ENCODE results near the gene CACNG4. TPM values are rescaled to one million over a fixed set of nuclear protein-coding genes. Genes with fewer than 3 reads are reported as not detected.

CACNG4 gene
- total and polyA plus RNA-seq, 2 experiments from 2014 or later: 1.6 to 4.1 TPM

- peak overlapping the region; percentile 13; the same call in 1 of the 2 replicates for H2AFZ ChIP-seq
- Mint-ChIP-seq H3K36me3 (ENCODE audit: low read depth) (no peaks in the 10 kb centered on the region), H3K4me1 (peaks cover 21% of the 10 kb centered on the region)
These were observed 6.4 kb upstream of the CACNG4 start for GRCh38 chr17:66957951-66958579.

More at GRCh38 chr17:66957951-66958579, 6.4 kb upstream of the CACNG4 start:
- Histone ChIP-seq H3K4me3 (no peak overlapping the region), H3K27me3 (ENCODE audit: insufficient read depth) (peaks cover 9% of the 10 kb centered on the region), H3K27ac (ENCODE audit: low read depth) (no peak overlapping the region), H3K9me2 (ENCODE audit: insufficient read depth) (no peaks in the 10 kb centered on the region), H3K4me1 (ENCODE audit: insufficient read depth) (peaks cover 2% of the 10 kb centered on the region), H3K79me2 (replicated peaks; ENCODE audit: insufficient read depth) (no peaks in the 10 kb centered on the region), H3K4me2 (no peak overlapping the region), H3F3A (replicated peaks; ENCODE audit: low read depth) (no peaks in the 10 kb centered on the region), H4K20me1 (replicated peaks; ENCODE audit: insufficient read depth) (no peaks in the 10 kb centered on the region), H3K36me3 (ENCODE audit: insufficient read depth) (no peaks in the 10 kb centered on the region)
- DNase-seq (ENCODE audit: low spot score) (no peak), ATAC-seq (peak; percentile 21; the same call in 2 of the 3 replicates)
- Mint-ChIP-seq H3K9me3 (no peaks in the 10 kb centered on the region), H3K27ac (no peak overlapping the region), H3K27me3 (ENCODE audit: insufficient read depth, low read depth, poor library complexity) (peaks cover 27% of the 10 kb centered on the region), H3K4me3 (no peak overlapping the region)
- TF ChIP-seq ZNF114 (CRISPR knock-in tag; IDR thresholded peaks at IDR 0.05) (no peak), POLR2AphosphoS5 (IDR thresholded peaks at IDR 0.05; ENCODE audit: low read depth) (no peak), ZNF462 (CRISPR knock-in tag; IDR thresholded peaks at IDR 0.05) (no peak), STAT1 (IDR thresholded peaks at IDR 0.05; ENCODE audit: unreplicated experiment) (no peak), EZH2phosphoT487 (IDR thresholded peaks at IDR 0.05; ENCODE audit: unreplicated experiment) (no peak), ZNF331 (CRISPR knock-in tag; IDR thresholded peaks at IDR 0.05; ENCODE audit: low read depth) (no peak), NANOG (IDR thresholded peaks at IDR 0.05; ENCODE audit: borderline replicate concordance) (no peak), ETS1 (IDR thresholded peaks at IDR 0.05) (no peak), EZH2 (IDR thresholded peaks at IDR 0.05; ENCODE audit: low read depth, unreplicated experiment) (no peak), CREB1 (CRISPR knock-in tag; IDR thresholded peaks at IDR 0.05; ENCODE audit: low read depth) (no peak), JUNB (IDR thresholded peaks at IDR 0.05; ENCODE audit: unreplicated experiment) (no peak)
- TF ChIP-seq, protein P1, sequence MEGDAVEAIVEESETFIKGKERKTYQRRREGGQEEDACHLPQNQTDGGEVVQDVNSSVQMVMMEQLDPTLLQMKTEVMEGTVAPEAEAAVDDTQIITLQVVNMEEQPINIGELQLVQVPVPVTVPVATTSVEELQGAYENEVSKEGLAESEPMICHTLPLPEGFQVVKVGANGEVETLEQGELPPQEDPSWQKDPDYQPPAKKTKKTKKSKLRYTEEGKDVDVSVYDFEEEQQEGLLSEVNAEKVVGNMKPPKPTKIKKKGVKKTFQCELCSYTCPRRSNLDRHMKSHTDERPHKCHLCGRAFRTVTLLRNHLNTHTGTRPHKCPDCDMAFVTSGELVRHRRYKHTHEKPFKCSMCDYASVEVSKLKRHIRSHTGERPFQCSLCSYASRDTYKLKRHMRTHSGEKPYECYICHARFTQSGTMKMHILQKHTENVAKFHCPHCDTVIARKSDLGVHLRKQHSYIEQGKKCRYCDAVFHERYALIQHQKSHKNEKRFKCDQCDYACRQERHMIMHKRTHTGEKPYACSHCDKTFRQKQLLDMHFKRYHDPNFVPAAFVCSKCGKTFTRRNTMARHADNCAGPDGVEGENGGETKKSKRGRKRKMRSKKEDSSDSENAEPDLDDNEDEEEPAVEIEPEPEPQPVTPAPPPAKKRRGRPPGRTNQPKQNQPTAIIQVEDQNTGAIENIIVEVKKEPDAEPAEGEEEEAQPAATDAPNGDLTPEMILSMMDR (conservative IDR thresholded peaks at IDR 0.05; ENCODE audit: low read depth in 2 of 2): no peak
- TF ChIP-seq, protein P2, sequence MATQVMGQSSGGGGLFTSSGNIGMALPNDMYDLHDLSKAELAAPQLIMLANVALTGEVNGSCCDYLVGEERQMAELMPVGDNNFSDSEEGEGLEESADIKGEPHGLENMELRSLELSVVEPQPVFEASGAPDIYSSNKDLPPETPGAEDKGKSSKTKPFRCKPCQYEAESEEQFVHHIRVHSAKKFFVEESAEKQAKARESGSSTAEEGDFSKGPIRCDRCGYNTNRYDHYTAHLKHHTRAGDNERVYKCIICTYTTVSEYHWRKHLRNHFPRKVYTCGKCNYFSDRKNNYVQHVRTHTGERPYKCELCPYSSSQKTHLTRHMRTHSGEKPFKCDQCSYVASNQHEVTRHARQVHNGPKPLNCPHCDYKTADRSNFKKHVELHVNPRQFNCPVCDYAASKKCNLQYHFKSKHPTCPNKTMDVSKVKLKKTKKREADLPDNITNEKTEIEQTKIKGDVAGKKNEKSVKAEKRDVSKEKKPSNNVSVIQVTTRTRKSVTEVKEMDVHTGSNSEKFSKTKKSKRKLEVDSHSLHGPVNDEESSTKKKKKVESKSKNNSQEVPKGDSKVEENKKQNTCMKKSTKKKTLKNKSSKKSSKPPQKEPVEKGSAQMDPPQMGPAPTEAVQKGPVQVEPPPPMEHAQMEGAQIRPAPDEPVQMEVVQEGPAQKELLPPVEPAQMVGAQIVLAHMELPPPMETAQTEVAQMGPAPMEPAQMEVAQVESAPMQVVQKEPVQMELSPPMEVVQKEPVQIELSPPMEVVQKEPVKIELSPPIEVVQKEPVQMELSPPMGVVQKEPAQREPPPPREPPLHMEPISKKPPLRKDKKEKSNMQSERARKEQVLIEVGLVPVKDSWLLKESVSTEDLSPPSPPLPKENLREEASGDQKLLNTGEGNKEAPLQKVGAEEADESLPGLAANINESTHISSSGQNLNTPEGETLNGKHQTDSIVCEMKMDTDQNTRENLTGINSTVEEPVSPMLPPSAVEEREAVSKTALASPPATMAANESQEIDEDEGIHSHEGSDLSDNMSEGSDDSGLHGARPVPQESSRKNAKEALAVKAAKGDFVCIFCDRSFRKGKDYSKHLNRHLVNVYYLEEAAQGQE (IDR thresholded peaks at IDR 0.05; ENCODE audit: unreplicated experiment): no peak

All from GM23338 (cell line).